Hepatocyte (in vitro differentiated cells): ENCODE results near the gene ATR.

Experiments
- CTCF ChIP-seq: fragments of 200-600 bp; sonication (generic); IDR thresholded peaks from 2 replicates; pipeline ENCODE4 v1.5.1; 2016; ENCODE audit warnings: antibody characterized with exemption, mild to moderate bottlenecking; ENCODE audit not compliant: poor library complexity
- EZH2 ChIP-seq: fragments of 200-600 bp; sonication (generic); IDR thresholded peaks from 2 replicates; pipeline ENCODE4 v1.6.1; 2016; ENCODE audit warnings: antibody characterized with exemption, mild to moderate bottlenecking, borderline replicate concordance

DNA sequence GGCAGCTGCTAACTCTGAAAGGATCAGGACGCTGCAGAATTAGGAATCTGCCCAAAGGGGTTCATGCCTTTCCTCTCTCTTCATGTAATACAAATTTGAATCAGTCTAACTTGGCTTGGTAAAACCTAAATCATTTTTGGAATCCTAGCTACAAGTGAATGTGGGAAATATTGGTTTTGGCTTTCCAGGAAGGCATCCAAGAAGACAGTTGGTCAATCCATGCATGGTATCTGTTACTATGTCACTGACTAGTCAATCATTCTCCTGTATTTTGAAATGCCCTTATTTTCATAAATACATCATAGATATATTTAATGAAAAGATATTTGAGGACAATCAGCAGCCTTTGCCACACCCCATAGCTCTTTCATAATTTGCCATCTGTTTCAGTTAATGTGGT lies 10.2 kb upstream of the ATR start:
- TF ChIP-seq CTCF: no peak
- no peak for TF ChIP-seq EZH2
